Osteocyte (in vitro differentiated cells): ENCODE measurements around the gene ZNF230. TPM values are rescaled to one million over a fixed set of nuclear protein-coding genes. Genes with fewer than 3 reads are reported as not detected.

Source experiments
- DNase-seq: peaks from one replicate; pipeline ENCODE4 v3.0.0; 2021; ENCODE audit warnings: mixed read lengths; ENCODE audit not compliant: unreplicated experiment; ENCODE audit errors: extremely low spot score
- H3K27ac Mint-ChIP-seq: one replicate; pipeline ENCODE4 v1.8.0; 2021; ENCODE audit warnings: mild to moderate bottlenecking, mixed read lengths; ENCODE audit not compliant: unreplicated experiment
- H3K27me3 Mint-ChIP-seq: one replicate; pipeline ENCODE4 v1.8.0; 2021; ENCODE audit warnings: mixed read lengths; ENCODE audit not compliant: unreplicated experiment
- H3K36me3 Mint-ChIP-seq: one replicate; pipeline ENCODE4 v1.8.0; 2021; ENCODE audit warnings: mixed read lengths; ENCODE audit not compliant: unreplicated experiment
- H3K4me1 Mint-ChIP-seq: one replicate; pipeline ENCODE4 v1.8.0; 2021; ENCODE audit warnings: mixed read lengths; ENCODE audit not compliant: unreplicated experiment
- H3K4me3 Mint-ChIP-seq: one replicate; pipeline ENCODE4 v1.8.0; 2021; ENCODE audit warnings: mild to moderate bottlenecking, moderate library complexity, mixed read lengths; ENCODE audit not compliant: unreplicated experiment
- H3K9me3 Mint-ChIP-seq: one replicate; pipeline ENCODE4 v1.8.0; 2021; ENCODE audit warnings: mixed read lengths; ENCODE audit not compliant: unreplicated experiment
- total RNA-seq: library from RNA; stranded (reverse); gene quantifications from 2 replicates; pipeline ENCODE4 v1.2.1, GENCODE V29; 2021
- TF ChIP-seq, protein P1 (sequence below): fragments of 200-600 bp; sonication (generic); IDR thresholded peaks from 2 replicates; pipeline ENCODE4 v1.5.0; 2021; ENCODE audit warnings: antibody characterized with exemption, mild to moderate bottlenecking, moderate library complexity

The ZNF230 gene
- total RNA-seq, 1 donor from 2014 or later, result 5.3 TPM

DNA sequence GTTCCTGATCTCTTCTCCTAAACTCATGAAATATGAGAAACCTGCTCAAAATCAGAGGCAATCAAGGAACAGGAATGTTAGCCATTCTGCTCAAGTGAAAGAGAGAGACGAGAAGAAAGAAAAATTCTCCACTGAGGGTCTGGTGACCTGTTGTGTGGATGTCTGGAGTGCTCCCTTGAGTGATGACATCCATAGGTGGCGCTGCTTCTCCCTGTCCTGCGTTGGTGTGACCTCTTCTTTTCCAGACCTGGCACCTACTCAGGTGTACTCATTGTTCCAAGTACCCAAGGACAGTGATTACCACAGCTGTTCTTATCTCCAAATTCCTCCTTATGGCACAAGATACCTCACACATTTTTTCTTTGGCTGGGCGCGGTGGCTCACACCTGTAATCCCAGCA is 53.1 kb downstream of the ZNF230 start:
- Mint-ChIP-seq H3K4me3 (no peak overlapping the region), H3K4me1 (peaks cover 13% of the 10 kb centered on the region), H3K27ac (no peak overlapping the region), H3K36me3 (peaks cover 45% of the 10 kb centered on the region), H3K27me3 (no peaks in the 10 kb centered on the region), H3K9me3 (peaks cover 7% of the 10 kb centered on the region)
- TF ChIP-seq, protein P1, sequence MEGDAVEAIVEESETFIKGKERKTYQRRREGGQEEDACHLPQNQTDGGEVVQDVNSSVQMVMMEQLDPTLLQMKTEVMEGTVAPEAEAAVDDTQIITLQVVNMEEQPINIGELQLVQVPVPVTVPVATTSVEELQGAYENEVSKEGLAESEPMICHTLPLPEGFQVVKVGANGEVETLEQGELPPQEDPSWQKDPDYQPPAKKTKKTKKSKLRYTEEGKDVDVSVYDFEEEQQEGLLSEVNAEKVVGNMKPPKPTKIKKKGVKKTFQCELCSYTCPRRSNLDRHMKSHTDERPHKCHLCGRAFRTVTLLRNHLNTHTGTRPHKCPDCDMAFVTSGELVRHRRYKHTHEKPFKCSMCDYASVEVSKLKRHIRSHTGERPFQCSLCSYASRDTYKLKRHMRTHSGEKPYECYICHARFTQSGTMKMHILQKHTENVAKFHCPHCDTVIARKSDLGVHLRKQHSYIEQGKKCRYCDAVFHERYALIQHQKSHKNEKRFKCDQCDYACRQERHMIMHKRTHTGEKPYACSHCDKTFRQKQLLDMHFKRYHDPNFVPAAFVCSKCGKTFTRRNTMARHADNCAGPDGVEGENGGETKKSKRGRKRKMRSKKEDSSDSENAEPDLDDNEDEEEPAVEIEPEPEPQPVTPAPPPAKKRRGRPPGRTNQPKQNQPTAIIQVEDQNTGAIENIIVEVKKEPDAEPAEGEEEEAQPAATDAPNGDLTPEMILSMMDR, result no peak
- no peak for DNase-seq

DNA sequence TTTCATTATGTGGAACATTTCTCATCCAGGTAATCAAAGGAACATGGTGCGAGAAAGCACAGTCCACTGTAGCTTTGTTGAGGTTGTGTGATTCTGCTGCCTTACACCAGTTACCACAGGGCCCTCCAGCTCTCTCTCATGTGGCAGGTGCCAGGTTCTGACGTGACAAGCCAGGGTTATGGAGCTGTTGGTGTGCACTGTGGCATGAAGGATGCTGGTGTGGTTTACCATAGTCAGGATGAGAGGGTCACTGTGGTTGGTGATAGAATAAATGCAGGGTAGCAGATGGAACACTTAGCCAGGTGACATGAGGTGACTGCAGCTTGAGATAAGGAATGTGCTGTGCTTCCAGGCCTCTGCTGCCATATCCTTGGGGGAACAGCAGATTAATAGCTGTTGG is 56.5 kb downstream of the ZNF230 start:
- Mint-ChIP-seq H3K4me3 (no peak overlapping the region), H3K27ac (no peak overlapping the region), H3K27me3 (no peaks in the 10 kb centered on the region), H3K4me1 (no peaks in the 10 kb centered on the region), H3K36me3 (peaks cover 66% of the 10 kb centered on the region), H3K9me3 (no peaks in the 10 kb centered on the region)
- TF ChIP-seq, protein P1, result no peak
- no peak for DNase-seq

DNA sequence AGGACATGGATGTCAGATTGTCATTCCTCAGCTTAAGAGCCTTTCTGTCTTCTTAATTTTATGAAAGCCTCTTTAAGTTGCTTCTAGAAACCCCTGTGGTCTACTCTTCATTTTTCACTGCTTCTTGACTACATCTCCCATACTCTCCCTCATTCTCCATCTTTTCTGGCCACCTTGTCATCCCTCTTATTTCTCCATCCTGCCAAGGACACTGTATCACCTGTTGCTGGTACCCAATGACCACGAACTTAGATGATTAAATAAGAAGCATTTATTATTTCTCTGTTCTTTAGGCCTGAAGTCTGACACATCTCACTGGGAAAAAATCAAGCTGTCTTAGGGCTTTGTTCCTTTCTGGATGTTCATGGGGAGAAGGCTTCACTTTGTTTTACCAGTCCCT is 58.3 kb downstream of the ZNF230 start:
- H3K27ac Mint-ChIP-seq, result no peak overlapping the region
- TF ChIP-seq, protein P1, result no peak
- no peaks in the 10 kb centered on the region for H3K4me1 Mint-ChIP-seq

More for the DNA sequence above, 58.3 kb downstream of the ZNF230 start:
- peaks cover 11% of the 10 kb centered on the region for H3K9me3 Mint-ChIP-seq
- no peaks in the 10 kb centered on the region for H3K27me3 Mint-ChIP-seq
- H3K4me3 Mint-ChIP-seq, result no peak overlapping the region
- peaks cover 70% of the 10 kb centered on the region for H3K36me3 Mint-ChIP-seq
- DNase-seq, result no peak

Other genes with a start within 250 kb of the ZNF230 start
- gene SMG9, start 248.0 kb upstream of the ZNF230 start, total RNA-seq, result 64.9 and 71.0 TPM in 2 replicates
- gene KCNN4, start 222.0 kb upstream of the ZNF230 start, total RNA-seq, result 0.64 and 1.5 TPM in 2 replicates
- gene LYPD5, start 200.5 kb upstream of the ZNF230 start, total RNA-seq, result not detected in 2 replicates
- gene ZNF283, start 175.6 kb upstream of the ZNF230 start, total RNA-seq, result 9.8 and 11.5 TPM in 2 replicates
- 6.5 and 6.6 TPM in 2 replicates for gene ZNF404, start 119.0 kb upstream of the ZNF230 start, total RNA-seq
- 19.9 and 20.6 TPM in 2 replicates for gene ZNF45, start 67.7 kb upstream of the ZNF230 start, total RNA-seq
- 9.2 and 11.4 TPM in 2 replicates for gene ZNF221, start 51.7 kb upstream of the ZNF230 start, total RNA-seq
- 8.1 and 8.9 TPM in 2 replicates for gene ZNF155, start 18.8 kb upstream of the ZNF230 start, total RNA-seq
- 6.1 and 6.5 TPM in 2 replicates for gene ZNF222, start 22.4 kb downstream of the ZNF230 start, total RNA-seq
- 5.3 and 8.5 TPM in 2 replicates for gene ZNF223, start 49.1 kb downstream of the ZNF230 start, total RNA-seq
- 3.8 and 4.9 TPM in 2 replicates for gene ZNF284, start 69.2 kb downstream of the ZNF230 start, total RNA-seq
- 29.6 and 30.2 TPM in 2 replicates for gene ZNF224, start 91.4 kb downstream of the ZNF230 start, total RNA-seq
- gene ZNF225, start 110.4 kb downstream of the ZNF230 start, total RNA-seq, result 6.1 and 7.9 TPM in 2 replicates
- gene ZNF234, start 138.6 kb downstream of the ZNF230 start, total RNA-seq, result 17.4 and 19.3 TPM in 2 replicates
- 28.8 TPM in 2 replicates for gene ZNF226, start 162.1 kb downstream of the ZNF230 start, total RNA-seq
- 22.6 and 30.7 TPM in 2 replicates for gene ZNF227, start 209.6 kb downstream of the ZNF230 start, total RNA-seq